Cardiac fibroblast (primary cell): ENCODE results near the gene RRH.

Source experiments
- DNase-seq, 2 donors: peaks; one replicate each; pipeline versions ENCODE4 v3.0.0 to v3.0.0-alpha.2; 2010; ENCODE audit warnings: low read depth in 2 of 2
- H3K4me3 ChIP-seq, 2 donors: replicated peaks in 1 of 2; 1 replicate in 1 of 2; 2 replicates in 1 of 2; pipeline ENCODE4 v1.5.1; 2011; ENCODE audit warnings: low read depth in 2 of 2, low read length in 2 of 2, mild to moderate bottlenecking in 2 of 2, moderate library complexity in 1 of 2
- CTCF ChIP-seq: IDR thresholded peaks from one replicate; pipeline ENCODE4 v1.5.1; 2011; ENCODE audit warnings: low read depth, mild to moderate bottlenecking, low read length, inconsistent platforms

The RRH gene

GRCh38 chr4:109861916-109862511 lies 34.2 kb downstream of the RRH start:
- no peak for TF ChIP-seq CTCF
- H3K4me3 ChIP-seq = no peak overlapping the region
- no peak for DNase-seq

- no peak overlapping the region for H3K4me3 ChIP-seq
- TF ChIP-seq CTCF = no peak
- no peak for DNase-seq
These were observed 36.4 kb downstream of the RRH start for GRCh38 chr4:109864134-109864533.

DNA sequence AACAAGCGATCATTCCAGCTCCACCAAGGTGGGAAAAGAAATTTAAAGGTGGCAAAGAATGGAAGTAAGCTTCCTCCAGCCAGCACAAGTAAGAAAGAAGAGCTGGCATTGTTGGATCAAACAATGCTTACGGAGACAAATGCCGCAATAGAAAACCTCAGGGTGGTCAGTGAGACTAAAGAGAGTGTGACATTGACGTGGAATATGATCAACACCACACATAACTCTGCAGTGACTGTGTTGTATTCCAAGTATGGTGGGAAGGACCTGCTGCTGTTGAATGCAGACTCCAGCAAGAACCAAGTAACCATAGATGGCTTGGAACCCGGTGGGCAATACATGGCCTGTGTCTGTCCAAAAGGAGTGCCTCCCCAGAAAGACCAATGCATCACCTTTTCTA lies 42.3 kb downstream of the RRH start:
- TF ChIP-seq CTCF = no peak
- H3K4me3 ChIP-seq = no peak overlapping the region
- DNase-seq = no peak

DNA sequence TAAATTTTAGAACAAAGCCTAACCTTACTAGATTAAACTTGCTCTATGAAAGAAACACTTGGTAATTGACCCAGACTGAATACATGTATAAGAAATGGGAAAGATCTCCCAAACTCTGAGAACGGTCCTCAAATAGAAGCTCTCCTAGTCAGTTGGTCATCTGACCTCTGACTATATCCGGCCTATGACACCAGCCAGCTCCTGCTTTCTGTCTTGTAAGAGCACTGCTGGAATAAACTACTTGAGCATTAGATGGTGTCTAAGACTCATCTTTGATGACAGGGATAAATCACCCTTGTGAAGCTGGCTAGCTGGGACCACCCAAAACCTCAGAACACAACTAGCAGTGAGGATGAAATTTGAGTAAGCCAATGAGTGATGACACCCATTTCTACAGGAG lies 44.3 kb downstream of the RRH start:
- TF ChIP-seq CTCF = no peak
- no peak for DNase-seq
- no peak overlapping the region for H3K4me3 ChIP-seq

GRCh38 chr4:109872950-109873656 lies 45.3 kb downstream of the RRH start:
- no peak for TF ChIP-seq CTCF
- no peak for DNase-seq

DNA sequence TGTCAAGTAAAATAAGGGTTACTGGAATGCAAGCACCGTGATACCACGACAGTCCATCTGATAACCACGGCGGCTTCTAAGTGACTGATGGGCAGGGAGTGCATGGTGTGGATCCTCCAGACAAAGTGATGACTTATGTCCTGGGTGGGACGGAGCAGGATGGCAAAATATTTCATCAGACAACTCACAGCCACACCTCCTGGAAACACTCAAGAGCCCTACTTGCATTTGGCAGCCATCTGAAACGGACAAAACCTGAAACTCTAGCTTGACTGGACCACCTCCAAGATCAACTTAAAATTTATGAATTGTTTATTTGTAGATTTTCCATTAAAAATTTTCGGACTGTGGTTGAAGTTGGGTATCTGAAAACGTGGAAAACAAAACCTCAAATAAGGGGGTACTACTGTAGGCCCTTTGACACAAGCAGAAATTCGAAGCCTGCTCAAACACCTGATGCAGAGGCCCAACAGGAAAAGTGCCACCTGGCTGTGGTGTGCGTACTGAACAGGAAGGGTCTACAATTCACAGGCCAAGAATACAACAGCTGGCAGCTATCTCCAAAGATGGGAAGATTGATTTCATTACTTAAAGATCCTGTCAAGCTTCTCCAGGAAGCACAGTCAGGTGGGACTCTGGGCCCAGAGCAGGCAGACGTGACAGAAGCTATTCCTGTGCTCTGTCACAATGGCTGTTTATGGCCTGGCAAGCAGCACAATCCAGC lies 46.2 kb downstream of the RRH start:
- peak in 1 of 2 donors; percentile 44 for DNase-seq
- no peak for TF ChIP-seq CTCF
- H3K4me3 ChIP-seq = no peak overlapping the region

More at GRCh38 chr4:109872950-109873656, 45.3 kb downstream of the RRH start:
- no peak overlapping the region for H3K4me3 ChIP-seq
